OCI-LY7 (cell line): ENCODE results near the gene CDH7. TPM values are rescaled to one million over a fixed set of nuclear protein-coding genes. Genes with fewer than 3 reads are reported as not detected.

Experiments used
- BruUV-seq: library from RNA; stranded (reverse); fragments of 400-500 nt; replicated peaks from 2 replicates; lab custom pipeline; 2021; lab: Mats Ljungman, UMichigan
- CTCF ChIA-PET: fragments of 300-600 bp; sonication (Branson Sonifier 250); formaldehyde crosslinking; loops from one replicate; lab custom pipeline; 2022; ENCODE audit warnings: antibody characterized with exemption; ENCODE audit not compliant: unreplicated experiment; lab: Charles Lee
- POLR2A ChIA-PET: fragments of 300-600 bp; sonication (Branson Sonifier 250); formaldehyde crosslinking; loops from one replicate; lab custom pipeline; 2022; ENCODE audit warnings: antibody characterized with exemption; lab: Charles Lee
- DNase-seq: peaks from one replicate; pipeline ENCODE4 v3.0.0-alpha.2; 2015; ENCODE audit warnings: low spot score
- H2AFZ ChIP-seq: fragments of 200-600 bp; sonication (generic), shearing (Covaris generic); 2 replicates; pipeline ENCODE4 v1.6.1; 2014; ENCODE audit warnings: mild to moderate bottlenecking, antibody characterized with exemption, low read length, moderate library complexity
- H3K27ac ChIP-seq: fragments of 200-600 bp; sonication (generic); 2 replicates; pipeline ENCODE4 v1.5.1; 2014; ENCODE audit warnings: mixed run types, low read depth, mild to moderate bottlenecking, moderate library complexity, low read length, inconsistent platforms; ENCODE audit not compliant: poor library complexity, severe bottlenecking
- H3K36me3 ChIP-seq: fragments of 200-600 bp; sonication (generic); 2 replicates; pipeline ENCODE4 v1.6.1; 2014; ENCODE audit warnings: mild to moderate bottlenecking, antibody characterized with exemption, low read length, moderate library complexity, mixed read lengths; ENCODE audit not compliant: insufficient read depth
- H3K4me1 ChIP-seq: fragments of 200-600 bp; sonication (generic); 2 replicates; pipeline ENCODE4 v1.5.1; 2014; ENCODE audit warnings: mild to moderate bottlenecking, low read length; ENCODE audit not compliant: insufficient read depth, poor library complexity, severe bottlenecking
- H3K4me2 ChIP-seq: fragments of 200-600 bp; sonication (generic); 2 replicates; pipeline ENCODE4 v1.6.1; 2014; ENCODE audit warnings: mild to moderate bottlenecking, low read length
- H3K4me3 ChIP-seq: fragments of 200-600 bp; sonication (generic); 2 replicates; pipeline ENCODE4 v1.5.1; 2014; ENCODE audit warnings: mild to moderate bottlenecking, low read depth, low read length; ENCODE audit not compliant: poor library complexity, severe bottlenecking
- H3K79me2 ChIP-seq: fragments of 200-600 bp; sonication (generic); 2 replicates; pipeline ENCODE4 v1.6.1; 2016; ENCODE audit warnings: low read depth, mild to moderate bottlenecking, low read length, moderate library complexity, mixed read lengths; ENCODE audit not compliant: insufficient read depth
- H3K9me2 ChIP-seq: fragments of 200-600 bp; sonication (generic); 2 replicates; pipeline ENCODE4 v1.6.1; 2016; ENCODE audit warnings: mild to moderate bottlenecking, low read length, mixed read lengths; ENCODE audit not compliant: insufficient read depth
- H3K9me3 ChIP-seq: fragments of 200-600 bp; sonication (generic); 2 replicates; pipeline ENCODE4 v1.6.1; 2014; ENCODE audit warnings: mild to moderate bottlenecking, mixed run types, low read length, mixed read lengths
- H4K20me1 ChIP-seq: fragments of 200-600 bp; sonication (generic); 2 replicates; pipeline ENCODE4 v1.6.1; 2014; ENCODE audit warnings: mild to moderate bottlenecking, antibody characterized with exemption, low read length, moderate library complexity, mixed read lengths; ENCODE audit not compliant: insufficient read depth
- CTCF ChIP-seq: fragments of 200-600 bp; sonication (generic); conservative IDR thresholded peaks from 2 replicates; pipeline ENCODE4 v1.5.1; 2014; ENCODE audit warnings: mild to moderate bottlenecking, antibody characterized with exemption, low read length, moderate library complexity, mixed read lengths
- EZH2phosphoT487 ChIP-seq: fragments of 200-600 bp; sonication (generic); IDR thresholded peaks from 2 replicates; pipeline ENCODE4 v1.6.1; 2018; ENCODE audit warnings: low read depth, borderline replicate concordance, mild to moderate bottlenecking, mixed run types, antibody characterized with exemption, low read length, moderate library complexity, mixed read lengths
- intact Hi-C: fragments of 100-400 bp; cut with micrococcal nuclease; formaldehyde crosslinking; loops from one replicate; pipeline ENCODE4 v1.10.0; 2022; ENCODE audit not compliant: unreplicated experiment
- total RNA-seq, 2 experiments: library from RNA; depleted of rRNA in 1 of 2; stranded (reverse); fragments of >200 nt in 1 of 2; shearing (Covaris generic) in 1 of 2; gene quantifications; 2 replicates each; pipeline ENCODE4 v1.2.3, GENCODE V29; 2014 to 2022

The CDH7 gene
- total RNA-seq, 2 experiments from 2014 or later: not detected

- Histone ChIP-seq H3K9me2 (no peaks in the 10 kb centered on the region), H2AFZ (no peak overlapping the region), H3K9me3 (no peaks in the 10 kb centered on the region), H3K36me3 (no peaks in the 10 kb centered on the region), H3K79me2 (no peaks in the 10 kb centered on the region), H4K20me1 (no peaks in the 10 kb centered on the region), H3K4me3 (no peak overlapping the region), H3K4me2 (no peak overlapping the region), H3K27ac (no peak overlapping the region), H3K4me1 (no peaks in the 10 kb centered on the region)
- CTCF ChIA-PET: no interaction called here
- POLR2A ChIA-PET: no interaction called here
- intact Hi-C loops: no loop called here
- no TSS peak for BruUV-seq
- DNase-seq: no peak
- no peak for TF ChIP-seq EZH2phosphoT487
- no peak for TF ChIP-seq CTCF
Observed at GRCh38 chr18:65792456-65793074, 41.8 kb downstream of the CDH7 start.

- intact Hi-C loops: no loop called here
- CTCF ChIA-PET: no interaction called here
- POLR2A ChIA-PET: no interaction called here
- Histone ChIP-seq H3K79me2 (no peaks in the 10 kb centered on the region), H3K4me1 (no peaks in the 10 kb centered on the region), H3K4me2 (no peak overlapping the region), H3K27ac (no peak overlapping the region), H3K4me3 (no peak overlapping the region), H3K9me2 (no peaks in the 10 kb centered on the region), H3K9me3 (no peaks in the 10 kb centered on the region), H3K36me3 (no peaks in the 10 kb centered on the region), H4K20me1 (no peaks in the 10 kb centered on the region), H2AFZ (no peak overlapping the region)
- DNase-seq: no peak
- TF ChIP-seq CTCF (no peak), EZH2phosphoT487 (no peak)
- BruUV-seq: no TSS peak
Observed at GRCh38 chr18:65808759-65809158, 57.9 kb downstream of the CDH7 start.

- Histone ChIP-seq H3K4me2 (no peak overlapping the region), H3K9me2 (no peaks in the 10 kb centered on the region), H3K27ac (no peak overlapping the region), H3K9me3 (no peaks in the 10 kb centered on the region), H4K20me1 (no peaks in the 10 kb centered on the region), H3K36me3 (no peaks in the 10 kb centered on the region), H3K79me2 (no peaks in the 10 kb centered on the region), H2AFZ (no peak overlapping the region), H3K4me3 (no peak overlapping the region), H3K4me1 (no peaks in the 10 kb centered on the region)
- BruUV-seq: no TSS peak
- ChIA-PET POLR2A (no interaction called here), CTCF (no interaction called here)
- no peak for DNase-seq
- intact Hi-C loops: no loop called here
- TF ChIP-seq EZH2phosphoT487 (no peak), CTCF (no peak)
Observed at GRCh38 chr18:65811307-65811706, 60.5 kb downstream of the CDH7 start.
